Lower leg skin (tissue), 3 donors: ENCODE measurements around the gene INTS6L.

Experiments
- CTCF ChIP-seq, 3 donors: fragments of 450-650 bp; IDR thresholded peaks; one replicate each; pipeline ENCODE4 v1.5.1; 2016; ENCODE audit warnings: antibody characterized with exemption in 3 of 3, mild to moderate bottlenecking in 3 of 3, moderate library complexity in 2 of 3
- POLR2A ChIP-seq, 2 donors: fragments of 450-650 bp; IDR thresholded peaks; one replicate each; pipeline ENCODE4 v1.6.1; 2016 to 2017; ENCODE audit warnings: antibody characterized with exemption in 2 of 2, mild to moderate bottlenecking in 1 of 2, moderate library complexity in 1 of 2

DNA sequence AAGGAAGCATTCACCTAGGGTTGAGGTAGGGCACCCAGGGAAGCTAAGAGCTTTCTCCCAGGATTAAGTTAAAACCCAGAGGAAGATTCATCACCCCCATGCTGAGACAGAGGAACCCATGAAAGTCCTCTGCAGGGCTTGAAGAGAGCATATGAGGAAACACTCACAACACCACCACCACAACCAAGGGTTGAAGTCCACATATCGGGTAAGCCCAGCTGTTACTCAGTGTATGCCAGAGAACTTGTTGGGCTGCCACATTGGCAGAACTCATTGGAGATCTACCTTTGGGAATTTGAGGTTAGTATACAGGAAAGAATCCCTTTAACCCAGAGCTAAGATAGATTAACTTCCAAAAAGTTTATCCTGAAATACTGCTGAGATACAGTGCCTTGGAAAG is 75.1 kb downstream of the INTS6L start:
- TF ChIP-seq CTCF (IDR thresholded peaks at IDR 0.05) (no peak), POLR2A (IDR thresholded peaks at IDR 0.05) (no peak)
